Stomach smooth muscle (tissue), 2 donors: ENCODE measurements around the gene COA7.

Experiments
- H3K27ac ChIP-seq: one replicate; pipeline ENCODE4 v1.7.0; 2013; ENCODE audit warnings: mild to moderate bottlenecking, low read length, inconsistent platforms
- H3K27me3 ChIP-seq, 2 donors: one replicate each; pipeline ENCODE4 v1.7.0; 2013; ENCODE audit warnings: low read length in 2 of 2; ENCODE audit not compliant: insufficient read depth in 2 of 2, control insufficient read depth in 1 of 2
- H3K36me3 ChIP-seq, 2 donors: one replicate each; pipeline ENCODE4 v1.7.0; 2013; ENCODE audit warnings: low read length in 2 of 2; ENCODE audit not compliant: control insufficient read depth in 2 of 2, insufficient read depth in 2 of 2
- H3K4me1 ChIP-seq: one replicate; pipeline ENCODE4 v1.7.0; 2013; ENCODE audit warnings: low read length; ENCODE audit not compliant: control insufficient read depth, insufficient read depth
- H3K4me3 ChIP-seq, 2 donors: one replicate each; pipeline ENCODE4 v1.7.0; 2013; ENCODE audit warnings: low read length in 2 of 2
- H3K9ac ChIP-seq, 2 donors: one replicate each; pipeline ENCODE4 v1.7.0; 2013; ENCODE audit warnings: low read length in 2 of 2, mild to moderate bottlenecking in 1 of 2
- H3K9me3 ChIP-seq, 2 donors: one replicate each; pipeline ENCODE4 v1.7.0; 2013; ENCODE audit warnings: low read length in 2 of 2; ENCODE audit not compliant: control insufficient read depth in 2 of 2
- donor health status: healthy.
- donor health status: Pancreatic carcinoma.

COA7 gene

DNA sequence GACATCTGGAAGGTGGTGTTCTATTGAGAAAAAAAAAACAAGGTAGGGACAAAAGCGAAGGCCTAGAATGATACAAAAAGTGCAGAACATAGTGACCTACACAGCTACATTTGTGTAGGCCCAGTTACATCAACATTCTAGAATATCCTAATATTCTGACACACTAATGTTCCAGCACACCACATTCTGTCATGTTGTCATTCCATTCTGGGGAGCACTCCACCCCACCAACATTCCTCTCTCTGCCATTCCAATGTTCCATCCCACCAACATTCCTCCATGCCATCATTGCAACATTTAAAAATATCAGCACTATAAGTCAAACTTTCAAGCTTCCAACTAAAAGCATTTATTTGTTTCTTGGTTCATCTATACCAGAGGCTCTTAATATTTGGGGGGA, 28.5 kb downstream of the COA7 start:
- Histone ChIP-seq H3K27me3 (peaks cover 0 to 2% of the 10 kb centered on the region in 2 donors), H3K4me1 (no peaks in the 10 kb centered on the region), H3K27ac (no peak overlapping the region), H3K9me3 (no peaks in the 10 kb centered on the region), H3K9ac (no peak overlapping the region), H3K4me3 (no peak overlapping the region), H3K36me3 (no peaks in the 10 kb centered on the region)

DNA sequence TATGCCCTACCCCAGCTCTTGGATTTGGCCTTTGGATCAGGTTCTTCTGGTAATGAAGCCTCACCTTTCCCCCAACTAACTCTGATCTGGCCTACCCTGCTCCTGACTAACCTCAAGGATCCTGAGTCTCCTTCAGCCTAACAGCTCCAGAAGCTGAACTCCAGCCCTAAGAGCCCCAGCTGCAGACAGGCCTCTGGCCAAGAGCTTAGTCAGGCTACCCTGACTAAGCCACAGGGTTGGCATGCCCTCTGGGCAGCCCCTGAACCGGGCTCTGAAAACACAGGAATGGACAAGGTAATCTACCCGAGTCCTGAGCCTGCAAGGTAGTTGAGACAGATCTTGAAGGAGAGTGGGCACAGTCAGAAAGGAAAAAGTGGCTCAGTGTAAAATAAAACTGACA, 29.4 kb downstream of the COA7 start:
- no peaks in the 10 kb centered on the region for H3K36me3 ChIP-seq
- H3K9me3 ChIP-seq: no peaks in the 10 kb centered on the region
- H3K27me3 ChIP-seq: peaks cover 0 to 2% of the 10 kb centered on the region in 2 donors
- no peak overlapping the region for H3K4me3 ChIP-seq
- no peak overlapping the region for H3K9ac ChIP-seq
- no peaks in the 10 kb centered on the region for H3K4me1 ChIP-seq
- no peak overlapping the region for H3K27ac ChIP-seq

DNA sequence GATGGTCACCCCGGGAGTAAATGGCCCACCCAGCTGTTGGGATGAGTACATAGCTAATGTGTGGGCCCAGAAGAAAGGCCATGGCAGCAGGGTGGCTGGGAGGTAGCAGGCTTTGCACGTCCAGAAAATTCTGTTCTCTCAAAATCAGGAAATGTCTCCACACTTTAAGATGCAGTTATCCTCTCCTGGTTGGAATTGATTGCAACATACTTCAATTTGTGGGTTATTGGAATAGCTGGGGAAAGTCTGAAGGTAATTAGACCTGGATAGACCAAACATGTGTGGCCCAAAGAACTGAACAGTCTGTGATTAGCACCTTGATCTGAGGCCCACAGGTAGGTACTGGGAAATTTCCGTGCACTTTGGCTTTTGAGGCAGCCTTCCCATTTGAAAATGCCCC, 30.2 kb downstream of the COA7 start:
- H3K4me3 ChIP-seq: no peak overlapping the region
- no peaks in the 10 kb centered on the region for H3K36me3 ChIP-seq
- H3K9me3 ChIP-seq: no peaks in the 10 kb centered on the region
- H3K4me1 ChIP-seq: no peaks in the 10 kb centered on the region
- H3K27ac ChIP-seq: no peak overlapping the region
- peaks cover 0 to 2% of the 10 kb centered on the region in 2 donors for H3K27me3 ChIP-seq
- no peak overlapping the region for H3K9ac ChIP-seq

DNA sequence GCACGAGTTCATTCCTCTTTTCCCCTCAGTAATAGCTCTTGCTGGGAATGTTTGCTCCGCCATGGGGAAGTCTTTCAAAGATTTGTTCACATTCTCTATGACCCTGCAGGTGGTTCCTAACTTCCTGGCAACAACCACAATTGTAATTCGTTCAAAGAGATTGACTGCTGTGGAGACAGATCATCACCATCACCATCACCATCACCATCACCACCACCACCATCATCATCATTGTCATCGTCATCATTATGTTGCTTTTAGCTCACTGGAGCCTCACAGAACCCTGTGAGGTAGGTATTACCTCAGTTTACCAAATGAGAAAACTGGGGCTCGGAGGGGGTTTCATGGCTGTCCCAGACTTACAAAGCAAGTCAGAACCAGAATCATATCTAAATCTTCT, 30.9 kb downstream of the COA7 start:
- Histone ChIP-seq H3K27ac (no peak overlapping the region), H3K4me1 (no peaks in the 10 kb centered on the region), H3K4me3 (no peak overlapping the region), H3K36me3 (no peaks in the 10 kb centered on the region), H3K9ac (no peak overlapping the region), H3K9me3 (no peaks in the 10 kb centered on the region), H3K27me3 (peaks cover 0 to 2% of the 10 kb centered on the region in 2 donors)

DNA sequence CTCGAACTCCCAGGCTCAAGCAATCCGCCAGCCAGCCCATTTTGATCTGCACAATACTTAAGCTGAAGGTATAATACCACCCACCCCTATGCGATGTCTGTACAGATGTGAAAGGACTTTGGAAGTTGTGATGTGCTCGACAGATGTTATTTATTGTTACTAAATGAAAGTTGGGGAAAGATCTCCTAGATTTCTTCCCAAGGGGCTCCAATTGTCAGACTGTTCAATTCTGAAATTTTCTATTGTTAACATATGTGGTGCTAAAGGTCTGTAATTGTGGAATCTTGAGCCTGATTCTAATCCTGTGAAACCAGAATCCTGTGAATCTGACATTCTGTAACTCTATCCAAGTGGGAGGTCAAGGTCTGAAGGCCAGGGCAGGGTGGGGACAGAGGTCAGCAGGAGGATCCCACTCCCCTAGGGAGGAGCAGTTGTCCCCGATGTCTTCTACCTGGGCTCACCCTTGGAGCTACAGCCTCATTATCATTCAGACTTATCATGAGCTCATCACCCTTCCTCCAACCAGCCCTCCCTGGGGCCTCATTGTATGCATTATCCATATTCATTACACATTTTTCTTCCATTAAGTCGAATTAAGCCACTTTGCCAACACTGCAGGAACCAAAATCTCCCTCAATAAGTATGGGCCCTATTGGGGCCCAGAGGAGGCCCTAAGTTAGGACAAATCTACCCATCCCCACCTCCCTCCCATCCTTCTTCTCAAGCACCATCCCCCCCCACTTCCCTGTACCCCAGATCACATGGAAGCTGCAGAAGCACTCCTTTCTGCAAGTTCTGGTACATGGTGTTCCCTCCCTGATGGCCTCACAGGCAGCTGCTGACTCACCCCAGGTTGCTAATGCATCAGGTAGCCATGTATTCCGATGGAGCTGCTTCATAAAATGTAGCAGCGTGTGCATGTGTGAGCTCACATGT, 32.9 kb downstream of the COA7 start:
- H3K27ac ChIP-seq: no peak overlapping the region

DNA sequence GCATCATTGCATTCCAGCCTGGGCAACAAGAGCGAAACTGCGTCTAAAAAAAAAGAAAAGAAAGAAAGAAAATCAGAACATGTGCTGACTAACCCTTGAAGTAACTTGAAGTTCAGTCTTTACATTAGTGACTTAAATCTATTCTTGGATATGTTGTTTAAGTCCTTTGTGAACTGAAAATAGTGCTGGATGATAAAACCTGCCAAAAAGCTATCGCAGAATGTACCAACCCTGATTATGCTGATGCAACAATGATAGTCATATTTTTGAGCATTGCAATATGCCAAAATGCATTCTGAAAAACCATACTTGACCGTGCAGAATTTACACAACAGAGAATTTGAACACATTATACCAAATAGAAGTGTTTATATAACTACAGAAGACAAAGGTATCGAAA, 34.4 kb downstream of the COA7 start:
- Histone ChIP-seq H3K27me3 (peaks cover 0 to 2% of the 10 kb centered on the region in 2 donors), H3K9me3 (no peaks in the 10 kb centered on the region), H3K9ac (no peak overlapping the region), H3K36me3 (no peaks in the 10 kb centered on the region), H3K4me3 (no peak overlapping the region), H3K27ac (no peak overlapping the region), H3K4me1 (no peaks in the 10 kb centered on the region)

More for the DNA sequence above, 32.9 kb downstream of the COA7 start:
- H3K27me3 ChIP-seq: peaks cover 0 to 2% of the 10 kb centered on the region in 2 donors
- H3K9me3 ChIP-seq: no peaks in the 10 kb centered on the region
- no peaks in the 10 kb centered on the region for H3K36me3 ChIP-seq
- H3K9ac ChIP-seq: no peak overlapping the region
- H3K4me1 ChIP-seq: no peaks in the 10 kb centered on the region
- H3K4me3 ChIP-seq: no peak overlapping the region

DNA sequence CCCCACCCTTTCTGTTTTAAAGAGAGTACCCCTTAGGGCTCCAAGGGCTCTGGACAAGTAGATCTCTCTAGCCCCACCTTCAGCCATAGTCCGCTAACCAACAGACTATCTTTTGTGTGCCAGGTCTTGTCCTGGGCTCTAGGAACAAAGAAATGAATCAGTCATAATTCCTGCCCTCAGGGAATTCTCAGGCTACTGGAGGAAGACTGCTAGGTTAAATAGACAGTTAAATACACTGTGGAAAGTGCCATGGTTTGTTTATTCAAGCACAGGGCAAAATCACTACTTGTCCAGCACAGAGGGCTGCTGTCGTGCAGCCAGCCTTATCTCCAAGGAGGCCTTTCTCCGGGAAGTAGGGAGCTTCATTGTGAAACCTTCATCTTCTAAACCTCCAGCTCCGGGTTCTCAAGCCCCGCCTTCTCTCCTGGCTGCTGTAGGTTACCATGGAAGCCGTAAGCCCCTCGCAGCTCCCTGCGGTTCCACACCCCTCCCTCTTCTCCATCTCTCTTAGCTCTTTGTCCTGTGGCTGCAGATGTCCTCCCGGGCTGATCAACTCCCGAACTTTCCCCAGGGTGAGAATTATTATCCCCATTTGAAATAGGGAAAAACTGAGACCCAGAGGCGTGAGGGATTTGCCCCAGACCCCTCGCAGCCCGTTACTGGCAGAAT, 35.4 kb downstream of the COA7 start:
- no peak overlapping the region for H3K9ac ChIP-seq
- peaks cover 0 to 2% of the 10 kb centered on the region in 2 donors for H3K27me3 ChIP-seq
- no peaks in the 10 kb centered on the region for H3K9me3 ChIP-seq
- no peak overlapping the region for H3K27ac ChIP-seq
- no peak overlapping the region for H3K4me3 ChIP-seq
- no peaks in the 10 kb centered on the region for H3K36me3 ChIP-seq
- H3K4me1 ChIP-seq: no peaks in the 10 kb centered on the region

DNA sequence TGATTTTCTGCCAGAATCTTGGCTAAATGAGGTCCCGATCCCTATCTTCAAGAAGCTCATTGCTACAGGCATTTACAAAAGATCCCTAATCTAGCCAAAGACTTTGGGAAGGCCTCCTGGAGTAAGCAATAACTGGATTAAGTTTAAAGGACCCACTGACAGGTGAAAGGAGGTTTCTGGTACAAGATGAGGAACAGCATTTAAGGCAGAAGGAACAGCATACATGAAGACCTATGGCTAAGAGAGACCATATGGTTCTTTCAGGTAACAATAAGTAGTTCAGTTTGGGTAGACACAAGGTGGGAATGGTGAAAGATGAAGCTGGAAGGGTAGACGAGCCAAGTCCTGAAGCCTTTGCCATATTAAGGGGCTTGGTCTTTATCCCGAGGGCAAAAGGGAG, 37.3 kb downstream of the COA7 start:
- H3K27me3 ChIP-seq: no peaks in the 10 kb centered on the region
- H3K4me3 ChIP-seq: no peak overlapping the region
- H3K9ac ChIP-seq: no peak overlapping the region
- no peaks in the 10 kb centered on the region for H3K4me1 ChIP-seq
- no peak overlapping the region for H3K27ac ChIP-seq
- no peaks in the 10 kb centered on the region for H3K9me3 ChIP-seq
- no peaks in the 10 kb centered on the region for H3K36me3 ChIP-seq

DNA sequence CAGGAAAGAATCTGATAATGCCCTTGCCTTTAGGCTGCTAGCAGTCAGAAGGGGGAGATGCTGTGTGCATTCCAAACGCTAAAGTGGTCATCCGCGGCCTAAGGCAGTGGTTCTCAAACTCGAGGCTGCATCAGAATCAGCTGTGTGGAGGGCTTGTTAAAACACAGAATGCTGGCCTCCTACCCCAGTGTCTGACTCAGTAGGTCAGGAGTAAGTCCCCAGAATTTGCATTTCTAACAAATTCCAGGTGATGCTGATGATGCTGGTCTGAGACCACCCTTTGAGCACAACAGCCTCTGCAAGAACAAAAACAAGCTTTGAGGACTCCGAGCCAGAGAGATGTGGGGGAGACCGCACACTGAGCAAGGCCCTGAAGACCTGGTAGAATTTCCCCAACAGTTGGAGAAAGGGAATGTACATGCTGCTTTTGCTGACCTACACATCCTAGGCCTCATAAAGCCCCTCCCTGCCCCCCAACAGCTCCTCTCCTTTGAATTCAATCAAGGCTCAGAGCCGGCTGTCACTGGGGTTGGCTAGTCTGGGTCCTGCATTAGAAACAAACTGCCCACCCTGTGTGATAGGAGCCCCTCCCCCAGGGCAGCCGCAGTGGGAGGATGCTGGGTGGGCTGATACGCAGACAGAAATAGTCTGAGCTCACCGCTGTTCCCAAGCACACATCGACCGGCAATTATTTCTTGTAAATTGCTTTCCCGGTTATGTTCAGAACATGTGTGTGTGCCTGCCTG, 38.1 kb downstream of the COA7 start:
- H3K27me3 ChIP-seq: no peaks in the 10 kb centered on the region
- no peaks in the 10 kb centered on the region for H3K36me3 ChIP-seq
- no peak overlapping the region for H3K4me3 ChIP-seq
- no peaks in the 10 kb centered on the region for H3K9me3 ChIP-seq
- H3K27ac ChIP-seq: no peak overlapping the region
- H3K4me1 ChIP-seq: no peaks in the 10 kb centered on the region
- no peak overlapping the region for H3K9ac ChIP-seq

DNA sequence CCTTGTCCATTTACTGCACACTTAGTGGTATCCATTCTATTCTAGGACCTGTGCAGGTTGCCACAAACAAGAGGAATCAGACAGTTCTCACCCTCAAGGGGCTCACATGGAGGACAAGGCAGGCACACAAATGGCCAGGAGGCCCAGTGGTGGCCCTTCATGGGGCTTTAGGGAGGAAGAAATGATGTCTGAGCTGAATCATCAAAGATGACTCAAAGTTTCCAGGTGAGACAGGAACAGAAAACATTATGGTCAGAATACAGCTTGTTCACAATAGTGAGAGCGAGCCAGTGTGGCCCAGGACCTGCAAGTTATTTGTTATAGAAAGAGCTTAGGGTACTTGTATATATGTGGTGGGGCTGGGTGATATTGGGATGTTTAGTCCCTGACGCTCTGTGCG, 38.8 kb downstream of the COA7 start:
- H3K9me3 ChIP-seq: no peaks in the 10 kb centered on the region
- H3K27ac ChIP-seq: no peak overlapping the region
- H3K4me1 ChIP-seq: no peaks in the 10 kb centered on the region
- H3K36me3 ChIP-seq: no peaks in the 10 kb centered on the region
- no peak overlapping the region for H3K4me3 ChIP-seq
- H3K9ac ChIP-seq: no peak overlapping the region
- H3K27me3 ChIP-seq: no peaks in the 10 kb centered on the region
